Motor neuron (in vitro differentiated cells): ENCODE results near the gene RAB1B. TPM values are rescaled to one million over a fixed set of nuclear protein-coding genes. Genes with fewer than 3 reads are reported as not detected.

ENCODE experiments used
- ATAC-seq, 8 experiments: fragments of 200-7000 bp; cut with Tn5 transposase; replicated peaks in 6 of 8; 2 replicates each; pipeline ENCODE4 v1.8.0; 2021; ENCODE audit warnings: mild to moderate bottlenecking in 8 of 8, moderate library complexity in 8 of 8
- H3K27ac ChIP-seq, 2 donors: fragments of 250-450 bp; sonication (Bioruptor Pico); 2 replicates each; pipeline ENCODE4 v1.9.0; 2021; ENCODE audit warnings: antibody characterized with exemption in 2 of 2, mild to moderate bottlenecking in 2 of 2, moderate library complexity in 1 of 2
- H3K4me1 ChIP-seq, 2 donors: fragments of 250-450 bp; sonication (Bioruptor Pico); replicated peaks in 1 of 2; 2 replicates each; pipeline ENCODE4 v1.6.1; 2021; ENCODE audit warnings: antibody characterized with exemption in 2 of 2, mild to moderate bottlenecking in 2 of 2, moderate library complexity in 1 of 2
- H3K4me3 ChIP-seq, 5 donors: fragments of 250-450 bp; sonication (Bioruptor Pico); 2 replicates each; pipeline ENCODE4 v1.9.0; 2021; ENCODE audit warnings: antibody characterized with exemption in 5 of 5, mild to moderate bottlenecking in 5 of 5, moderate library complexity in 4 of 5
- WGBS, 10 experiments: fragments of 450-650 bp; shearing (Covaris generic); methylation state at CpG; one replicate each; pipeline ENCODE4 v1.0.0; 2022; 5-methylcytosine and 5-hydroxymethylcytosine counted together
- in situ Hi-C, 9 experiments: fragments of 400-800 bp; cut with MboI; loops; one replicate each; pipeline ENCODE4 v1.15.0; 2021; ENCODE audit warnings: low sequenced_read_pairs in 9 of 9, low pct_unique_long_range_greater_than_20kb in 2 of 9; ENCODE audit not compliant: unreplicated experiment in 9 of 9
- total RNA-seq, 8 experiments: library from RNA; unstranded; fragments of 300-600 nt; gene quantifications; 2 replicates each; pipeline versions ENCODE4 v1.2.3 to v1.2.4, GENCODE V29; 2022

The RAB1B gene
- total RNA-seq, 8 experiments from 2014 or later: 43.1 to 114 (median 88.0) TPM

DNA sequence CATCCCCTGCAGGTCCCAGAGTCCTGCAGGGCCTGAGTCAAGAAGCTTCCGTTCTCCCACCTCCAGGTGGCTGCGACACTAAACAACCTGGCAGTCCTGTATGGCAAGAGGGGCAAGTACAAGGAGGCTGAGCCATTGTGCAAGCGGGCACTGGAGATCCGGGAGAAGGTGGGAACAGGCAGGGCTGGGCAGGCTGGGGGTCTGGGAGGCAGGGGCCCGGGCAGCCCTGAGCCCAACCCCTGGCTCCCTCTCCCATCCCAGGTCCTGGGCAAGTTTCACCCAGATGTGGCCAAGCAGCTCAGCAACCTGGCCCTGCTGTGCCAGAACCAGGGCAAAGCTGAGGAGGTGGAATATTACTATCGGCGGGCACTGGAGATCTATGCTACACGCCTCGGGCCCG is 4.7 kb upstream of the RAB1B start:
- in situ Hi-C loops: no loop called here
- Histone ChIP-seq H3K4me1 (peaks cover 11% of the 10 kb centered on the region in 2 donors), H3K4me3 (no peak overlapping the region), H3K27ac (no peak overlapping the region)
- whole genome bisulfite sequencing, 10 experiments: 80 to 100% methylated on average over 1 to 2 of the region's 10 CpGs; no CpG with 5 or more reads in 8 of the 10 experiments
- ATAC-seq: no peak

DNA sequence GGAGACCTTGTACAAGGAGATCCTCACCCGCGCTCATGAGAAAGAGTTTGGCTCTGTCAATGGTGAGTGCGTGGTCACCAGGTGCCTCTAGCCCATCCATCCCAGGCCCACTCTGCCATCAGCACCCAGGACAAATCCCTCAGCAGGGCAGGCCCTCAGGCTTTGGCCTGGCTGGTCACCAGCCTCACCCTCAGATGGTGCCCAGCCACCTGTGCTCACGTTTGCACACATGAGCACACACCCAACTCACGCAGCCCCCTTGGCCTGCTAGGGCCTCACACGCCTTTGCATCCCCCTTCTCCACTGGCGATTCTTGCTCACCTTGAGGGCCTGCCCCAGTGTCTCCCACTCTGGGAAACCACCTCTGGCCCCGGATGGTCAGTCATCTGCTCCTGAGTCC is 4.1 kb upstream of the RAB1B start:
- no peak for ATAC-seq
- Histone ChIP-seq H3K4me3 (no peak overlapping the region), H3K4me1 (peaks cover 8 to 9% of the 10 kb centered on the region in 2 donors), H3K27ac (no peak overlapping the region)
- 80 to 100% (median 93%) methylated on average over 1 to 3 of the region's 8 CpGs; no CpG with 5 or more reads in 7 of the 10 experiments for WGBS, 10 experiments
- in situ Hi-C loops: no loop called here

GRCh38 chr11:66264914-66265313 is 3.5 kb upstream of the RAB1B start:
- no peak for ATAC-seq
- Histone ChIP-seq H3K27ac (no peak overlapping the region), H3K4me3 (no peak overlapping the region), H3K4me1 (peaks cover 13 to 14% of the 10 kb centered on the region in 2 donors)
- WGBS, 10 experiments: 33% methylated on average over 1 of the region's 12 CpGs; no CpG with 5 or more reads in 9 of the 10 experiments
- in situ Hi-C loops: no loop called here

DNA sequence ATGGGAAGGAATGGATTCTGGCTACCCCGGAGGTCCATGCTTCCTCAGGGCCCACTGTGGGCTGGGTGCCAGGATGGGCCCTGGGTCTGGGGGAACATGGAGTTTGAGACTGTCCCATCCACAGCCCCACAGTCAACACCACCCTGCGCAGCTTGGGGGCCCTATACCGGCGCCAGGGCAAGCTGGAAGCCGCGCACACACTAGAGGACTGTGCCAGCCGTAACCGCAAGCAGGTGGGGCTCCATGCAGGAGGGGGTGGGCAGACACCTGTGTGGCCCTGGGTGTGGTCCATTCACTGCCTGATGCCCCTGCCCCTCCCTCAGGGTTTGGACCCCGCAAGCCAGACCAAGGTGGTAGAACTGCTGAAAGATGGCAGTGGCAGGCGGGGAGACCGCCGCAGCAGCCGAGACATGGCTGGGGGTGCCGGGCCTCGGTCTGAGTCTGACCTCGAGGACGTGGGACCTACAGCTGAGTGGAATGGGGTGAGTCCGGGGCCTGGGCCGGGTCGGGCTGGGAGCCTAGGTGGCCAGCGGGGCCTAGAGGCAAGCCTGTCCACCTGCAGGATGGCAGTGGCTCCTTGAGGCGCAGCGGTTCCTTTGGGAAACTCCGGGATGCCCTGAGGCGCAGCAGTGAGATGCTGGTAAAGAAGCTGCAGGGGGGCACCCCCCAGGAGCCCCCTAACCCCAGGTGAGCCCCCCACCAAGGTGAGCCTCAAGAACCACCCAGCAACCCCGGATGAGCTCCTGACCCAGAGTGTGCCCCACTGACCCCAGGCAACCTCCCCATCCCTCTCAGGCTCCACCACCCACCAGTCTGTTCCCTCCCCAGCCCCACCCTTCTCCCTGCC is 2.7 kb upstream of the RAB1B start:
- 80 to 100% (median 96%) methylated on average over 1 to 6 of the region's 26 CpGs; no CpG with 5 or more reads in 6 of the 10 experiments for WGBS, 10 experiments
- ATAC-seq: no peak
- Histone ChIP-seq H3K27ac (no peak overlapping the region), H3K4me3 (no peak overlapping the region), H3K4me1 (peaks cover 13 to 14% of the 10 kb centered on the region in 2 donors)
- in situ Hi-C loops: no loop called here

DNA sequence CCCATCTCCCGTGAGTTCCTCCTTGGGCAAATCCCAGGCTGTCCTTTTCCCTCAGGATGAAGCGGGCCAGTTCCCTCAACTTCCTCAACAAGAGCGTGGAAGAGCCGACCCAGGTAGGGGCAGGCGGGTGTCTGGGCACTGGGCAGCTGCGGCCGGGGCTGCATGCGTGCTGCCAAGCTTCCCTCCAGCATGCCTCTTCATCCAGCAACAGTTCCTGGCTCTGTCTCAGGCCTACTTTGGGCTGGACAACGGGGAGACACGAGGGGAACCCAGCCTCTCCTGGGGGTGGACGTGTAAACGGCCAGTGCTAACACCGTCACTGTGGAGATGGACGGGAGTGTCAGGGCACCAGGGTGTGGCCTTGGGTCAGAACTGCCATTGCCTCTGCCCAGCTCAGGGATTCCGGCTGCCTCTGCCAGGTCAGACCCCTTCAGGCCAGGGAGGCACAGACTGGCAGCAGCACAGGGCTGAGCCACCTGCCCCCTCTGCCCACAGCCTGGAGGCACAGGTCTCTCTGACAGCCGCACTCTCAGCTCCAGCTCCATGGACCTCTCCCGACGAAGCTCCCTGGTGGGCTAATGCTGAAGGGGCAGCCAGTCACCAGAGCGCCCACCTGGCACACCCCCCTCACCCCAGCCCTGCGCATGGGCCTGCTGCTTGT is 1.9 kb upstream of the RAB1B start:
- in situ Hi-C loops: no loop called here
- Histone ChIP-seq H3K4me1 (peaks cover 13 to 14% of the 10 kb centered on the region in 2 donors), H3K27ac (peak overlapping the region; percentile 76 to 99), H3K4me3 (peak overlapping the region in 3 of 5 donors; percentile 68 to 94 (median 79))
- ATAC-seq: no peak
- WGBS, 10 experiments: 70 to 100% (median 100%) methylated on average over 1 to 5 of the region's 20 CpGs; no CpG with 5 or more reads in 4 of the 10 experiments

DNA sequence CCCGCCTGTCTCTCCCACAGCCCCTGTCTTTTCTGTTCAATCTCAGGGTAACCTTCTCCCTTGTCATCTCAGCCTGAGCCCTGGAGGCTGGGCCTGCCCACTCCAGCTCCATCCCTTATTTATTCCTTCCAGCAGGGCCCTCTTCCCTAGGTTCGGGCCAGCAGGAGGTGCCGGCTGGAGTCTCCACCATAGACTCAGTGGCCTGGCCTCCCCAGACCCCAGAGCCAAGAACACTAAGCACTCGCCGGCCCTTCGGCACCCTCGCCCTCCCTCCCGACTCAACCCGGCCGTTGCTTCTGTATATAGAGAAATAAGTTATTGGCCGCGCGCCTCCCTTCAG is 1.4 kb upstream of the RAB1B start:
- in situ Hi-C loops: no loop called here
- WGBS, 10 experiments: 18 to 39% (median 20%) methylated on average over 1 to 8 of the region's 13 CpGs; no CpG with 5 or more reads in 6 of the 10 experiments
- peak in 5 of 8 experiments; percentile 8 to 36 (median 11) for ATAC-seq
- Histone ChIP-seq H3K4me3 (peak overlapping the region; percentile 68 to 94 (median 80)), H3K4me1 (peaks cover 13 to 14% of the 10 kb centered on the region in 2 donors), H3K27ac (peak overlapping the region; percentile 76 to 99)

- H3K4me1 ChIP-seq: peaks cover 13 to 14% of the 10 kb centered on the region in 2 donors
- 0 to 20% (median 2%) methylated on average over 1 to 11 of the region's 61 CpGs; no CpG with 5 or more reads in 6 of the 10 experiments for WGBS, 10 experiments
- in situ Hi-C loops: no loop called here
- peak overlapping the region; percentile 76 to 99 for H3K27ac ChIP-seq
- ATAC-seq: peak; percentile 55 to 83 (median 77)
- H3K4me3 ChIP-seq: peak overlapping the region; percentile 68 to 94 (median 80)
Measured at GRCh38 chr11:66267379-66268243, 828 bp upstream of the RAB1B start.

- peaks cover 13 to 14% of the 10 kb centered on the region in 2 donors for H3K4me1 ChIP-seq
- peak overlapping the region; percentile 68 to 94 (median 80) for H3K4me3 ChIP-seq
- peak in 3 of 8 experiments; percentile 1 to 3 (median 2) for ATAC-seq
- peak overlapping the region; percentile 99 for H3K27ac ChIP-seq
- 0 to 80% (median 13%) methylated on average over 1 to 19 of the region's 32 CpGs; no CpG with 5 or more reads in 2 of the 10 experiments for WGBS, 10 experiments
- in situ Hi-C loops: no loop called here
Measured at GRCh38 chr11:66268952-66269905, 790 bp downstream of the RAB1B start.

- no peak overlapping the region for H3K4me3 ChIP-seq
- ATAC-seq: no peak
- 73 to 100% (median 95%) methylated on average over 1 to 3 of the region's 7 CpGs; no CpG with 5 or more reads in 4 of the 10 experiments for WGBS, 10 experiments
- in situ Hi-C loops: no loop called here
- H3K4me1 ChIP-seq: peaks cover 9 to 10% of the 10 kb centered on the region in 2 donors
- no peak overlapping the region for H3K27ac ChIP-seq
Measured at GRCh38 chr11:66271816-66272215, 3.4 kb downstream of the RAB1B start.

- 70 to 100% (median 100%) methylated on average over 1 to 2 of the region's 2 CpGs; no CpG with 5 or more reads in 3 of the 10 experiments for WGBS, 10 experiments
- peaks cover 13% of the 10 kb centered on the region in 2 donors for H3K4me1 ChIP-seq
- no peak overlapping the region for H3K4me3 ChIP-seq
- in situ Hi-C loops: no loop called here
- ATAC-seq: no peak
- no peak overlapping the region for H3K27ac ChIP-seq
Measured at GRCh38 chr11:66272596-66272995, 4.2 kb downstream of the RAB1B start.

GRCh38 chr11:66274219-66274618 is 5.8 kb downstream of the RAB1B start:
- Histone ChIP-seq H3K27ac (no peak overlapping the region), H3K4me1 (peaks cover 13 to 16% of the 10 kb centered on the region in 2 donors), H3K4me3 (no peak overlapping the region)
- in situ Hi-C loops: no loop called here
- no peak for ATAC-seq
- 86% methylated on average over 1 of the region's 1 CpG; no CpG with 5 or more reads in 9 of the 10 experiments for WGBS, 10 experiments

DNA sequence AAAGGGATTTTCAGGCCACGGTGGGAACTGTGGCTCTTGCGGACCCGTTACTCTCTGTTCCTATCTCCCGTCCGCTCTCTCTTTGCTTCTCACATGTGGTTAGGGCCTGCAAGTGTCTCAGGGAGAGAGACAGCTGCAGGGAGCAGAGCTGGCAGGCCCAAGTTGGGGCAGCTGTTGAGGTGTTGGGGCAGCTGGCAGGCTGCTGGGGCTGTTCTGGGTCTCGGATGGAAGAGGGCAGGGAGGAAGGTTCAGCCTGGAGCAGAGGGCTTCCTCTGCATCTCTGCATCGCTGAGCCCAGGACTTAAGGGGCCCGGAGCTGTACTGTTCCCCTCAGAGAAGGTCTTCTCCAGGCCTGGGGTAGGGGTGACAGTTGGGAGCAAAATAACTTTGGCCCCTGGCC is 7.0 kb downstream of the RAB1B start:
- no peak overlapping the region for H3K27ac ChIP-seq
- in situ Hi-C loops: no loop called here
- no peak for ATAC-seq

More for the DNA sequence above, 7.0 kb downstream of the RAB1B start:
- Histone ChIP-seq H3K4me3 (no peak overlapping the region), H3K4me1 (peaks cover 18 to 20% of the 10 kb centered on the region in 2 donors)
- WGBS, 10 experiments: 91 to 100% (median 99%) methylated on average over 2 to 6 of the region's 8 CpGs; no CpG with 5 or more reads in 6 of the 10 experiments
